ENCODE data around the gene DDT.
"Not testable (repeated sequence)": the region's sequence is repeated elsewhere in the genome, so short reads cannot be mapped to it uniquely, and the experiment has no call there.

Gene DDT

GRCh38 chr22:23971927-23972326 is 2.3 kb downstream of the DDT start:
- H3K4me3 Mint-ChIP-seq; H3K27me3 Mint-ChIP-seq (ENCODE audit: low read depth); H3K9me3 Mint-ChIP-seq; H3K27ac Mint-ChIP-seq: not testable (repeated sequence)
- H3K4me1 Mint-ChIP-seq (ENCODE audit: low read depth): peaks cover 24% of the 10 kb centered on the region
- H3K36me3 Mint-ChIP-seq (ENCODE audit: low read depth): peaks cover 20% of the 10 kb centered on the region

DNA sequence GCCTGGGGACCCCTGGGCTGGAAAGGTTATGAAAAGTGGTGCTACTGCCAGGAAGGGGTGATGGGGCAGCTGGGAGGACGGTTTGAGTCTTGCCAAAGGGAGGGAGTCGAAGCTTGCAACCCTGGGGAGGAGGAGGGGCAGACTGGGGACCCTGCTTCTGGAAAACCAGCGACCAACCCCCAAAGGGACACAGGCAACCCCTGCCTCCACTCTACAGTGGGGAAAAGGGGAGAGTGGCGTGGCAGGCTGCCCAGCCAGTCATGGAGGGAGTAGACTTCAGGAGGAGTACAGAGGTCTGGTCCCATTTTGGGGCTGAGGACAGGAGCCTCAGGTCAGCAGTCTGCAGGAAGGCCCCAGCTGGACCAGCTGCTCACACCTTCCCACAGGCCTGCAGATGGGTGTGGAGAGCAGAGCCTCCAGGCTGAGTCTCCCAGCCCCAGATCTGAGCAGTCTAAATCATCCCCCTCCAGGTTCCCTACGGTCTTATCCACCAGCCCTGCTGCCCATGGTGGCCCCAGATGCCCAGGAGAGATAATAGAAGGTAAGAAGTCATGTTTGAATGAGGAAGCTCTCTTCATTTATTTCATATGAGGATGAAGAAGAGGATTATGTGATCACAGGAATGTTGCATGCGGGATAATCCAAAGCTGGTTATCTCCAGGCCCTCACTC is 3.3 kb downstream of the DDT start:
- H3K4me1 Mint-ChIP-seq (ENCODE audit: low read depth): peaks cover 24% of the 10 kb centered on the region
- no peak overlapping the region for H3K27ac Mint-ChIP-seq
- peak overlapping the region; percentile 37 for H3K4me3 Mint-ChIP-seq
- peaks cover 20% of the 10 kb centered on the region for H3K36me3 Mint-ChIP-seq (ENCODE audit: low read depth)
- H3K27me3 Mint-ChIP-seq (ENCODE audit: low read depth): no peaks in the 10 kb centered on the region
- H3K9me3 Mint-ChIP-seq: no peaks in the 10 kb centered on the region

DNA sequence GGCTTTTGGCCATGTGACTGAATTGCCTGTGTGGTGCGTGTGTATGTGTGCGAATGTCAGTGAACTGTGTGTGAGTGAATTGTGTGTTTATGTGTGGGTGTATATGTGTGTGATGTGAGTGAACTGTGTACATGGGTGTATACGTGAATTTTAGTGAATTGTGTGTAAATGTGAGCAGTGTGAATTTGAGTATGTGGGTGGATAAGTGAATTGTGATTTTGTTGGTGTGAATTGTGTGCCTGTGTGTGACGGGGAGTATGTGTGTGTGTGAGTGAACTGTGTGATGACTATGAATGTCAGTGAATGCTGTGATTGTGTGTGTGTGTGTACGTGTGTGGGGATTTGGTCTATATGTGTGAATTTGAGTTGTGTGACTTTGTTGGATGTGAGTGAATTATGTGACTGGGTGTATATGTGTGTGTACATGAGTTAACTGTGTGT is 4.0 kb downstream of the DDT start:
- peak overlapping the region; percentile 19 for H3K4me3 Mint-ChIP-seq
- no peaks in the 10 kb centered on the region for H3K27me3 Mint-ChIP-seq (ENCODE audit: low read depth)
- peaks cover 20% of the 10 kb centered on the region for H3K36me3 Mint-ChIP-seq (ENCODE audit: low read depth)
- H3K9me3 Mint-ChIP-seq: no peaks in the 10 kb centered on the region
- H3K4me1 Mint-ChIP-seq (ENCODE audit: low read depth): peaks cover 24% of the 10 kb centered on the region
- no peak overlapping the region for H3K27ac Mint-ChIP-seq

- Mint-ChIP-seq H3K36me3 (ENCODE audit: low read depth) (peaks cover 20% of the 10 kb centered on the region), H3K27me3 (ENCODE audit: low read depth) (no peaks in the 10 kb centered on the region), H3K27ac (no peak overlapping the region), H3K4me3 (peak overlapping the region; percentile 54), H3K4me1 (ENCODE audit: low read depth) (peaks cover 24% of the 10 kb centered on the region), H3K9me3 (no peaks in the 10 kb centered on the region)
These were observed 5.2 kb downstream of the DDT start for GRCh38 chr22:23969071-23969470.

- Mint-ChIP-seq H3K36me3 (ENCODE audit: low read depth) (peaks cover 16% of the 10 kb centered on the region), H3K4me1 (ENCODE audit: low read depth) (peaks cover 21% of the 10 kb centered on the region)
- H3K4me3 Mint-ChIP-seq; H3K9me3 Mint-ChIP-seq; H3K27me3 Mint-ChIP-seq (ENCODE audit: low read depth); H3K27ac Mint-ChIP-seq: not testable (repeated sequence)
These were observed 7.7 kb downstream of the DDT start, which contains the start of gene DDTL for GRCh38 chr22:23966568-23966967. TSS of gene DDTL (plus strand) at chr22:23966888. CDS start at chr22:23966915, 27 bp downstream.

DNA sequence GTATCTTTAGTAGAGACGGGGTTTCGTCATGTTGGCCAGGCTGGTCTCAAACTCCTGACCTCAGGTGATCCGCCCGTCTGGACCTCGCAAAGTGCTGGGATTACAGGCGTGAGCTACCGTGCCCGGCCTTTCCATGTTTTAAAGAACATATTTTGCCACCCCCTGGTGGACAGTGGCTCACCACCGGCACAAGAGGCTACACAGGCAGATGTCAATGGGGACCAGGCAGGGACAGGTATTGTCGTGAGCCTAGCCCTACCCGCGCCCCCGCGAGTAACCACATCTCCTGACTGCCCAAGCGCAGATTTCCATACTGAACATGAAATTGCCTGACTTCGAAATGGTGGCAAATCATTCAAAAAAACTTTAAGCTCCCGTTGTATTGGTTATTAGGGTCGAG is 8.1 kb downstream of the DDT start:
- H3K4me3 Mint-ChIP-seq; H3K27ac Mint-ChIP-seq; H3K9me3 Mint-ChIP-seq; H3K27me3 Mint-ChIP-seq (ENCODE audit: low read depth): not testable (repeated sequence)
- peaks cover 12% of the 10 kb centered on the region for H3K36me3 Mint-ChIP-seq (ENCODE audit: low read depth)
- peaks cover 18% of the 10 kb centered on the region for H3K4me1 Mint-ChIP-seq (ENCODE audit: low read depth)

DNA sequence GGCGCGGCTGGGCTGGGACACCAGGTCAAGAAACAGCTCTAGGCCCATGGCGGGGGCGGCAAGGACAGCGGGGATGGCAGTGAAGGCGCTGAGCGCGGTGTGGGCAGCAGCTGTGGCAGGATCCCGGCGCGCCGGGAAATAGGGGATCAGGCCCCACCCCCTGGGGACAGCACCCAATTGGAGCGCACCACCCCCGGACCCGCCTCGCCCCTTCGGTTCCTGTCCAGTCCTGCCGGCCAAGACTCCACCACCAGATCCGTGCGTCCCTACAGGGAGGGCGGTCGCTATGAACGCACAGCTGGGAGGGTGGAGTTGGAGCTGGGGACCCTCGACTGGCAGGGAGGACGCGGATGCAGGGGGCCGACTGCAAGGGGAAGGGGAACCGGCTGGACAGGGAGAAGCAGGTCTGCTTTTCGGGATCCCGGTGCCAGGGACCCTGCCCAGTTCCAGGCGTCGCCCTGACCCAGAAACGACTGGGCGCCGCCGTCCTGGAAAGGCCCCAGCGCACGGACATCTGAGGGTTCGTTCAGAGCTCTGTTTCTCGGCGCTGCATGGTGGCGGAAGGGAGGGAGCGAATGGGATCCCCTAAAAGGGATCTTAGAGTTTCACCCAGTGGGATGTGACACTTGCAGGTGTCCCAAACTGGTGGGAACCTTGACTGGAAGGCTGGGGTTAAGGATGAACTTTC is 13.0 kb downstream of the DDT start, which contains the start of gene GSTT2B:
TSS of gene GSTT2B (minus strand) at position 112 of the 688 bp plus-strand sequence. CDS start at position 48, 64 bp downstream.
- not testable (repeated sequence) for H3K9me3 Mint-ChIP-seq; H3K4me1 Mint-ChIP-seq (ENCODE audit: low read depth); H3K27me3 Mint-ChIP-seq (ENCODE audit: low read depth); H3K4me3 Mint-ChIP-seq; H3K27ac Mint-ChIP-seq; H3K36me3 Mint-ChIP-seq (ENCODE audit: low read depth)

DNA sequence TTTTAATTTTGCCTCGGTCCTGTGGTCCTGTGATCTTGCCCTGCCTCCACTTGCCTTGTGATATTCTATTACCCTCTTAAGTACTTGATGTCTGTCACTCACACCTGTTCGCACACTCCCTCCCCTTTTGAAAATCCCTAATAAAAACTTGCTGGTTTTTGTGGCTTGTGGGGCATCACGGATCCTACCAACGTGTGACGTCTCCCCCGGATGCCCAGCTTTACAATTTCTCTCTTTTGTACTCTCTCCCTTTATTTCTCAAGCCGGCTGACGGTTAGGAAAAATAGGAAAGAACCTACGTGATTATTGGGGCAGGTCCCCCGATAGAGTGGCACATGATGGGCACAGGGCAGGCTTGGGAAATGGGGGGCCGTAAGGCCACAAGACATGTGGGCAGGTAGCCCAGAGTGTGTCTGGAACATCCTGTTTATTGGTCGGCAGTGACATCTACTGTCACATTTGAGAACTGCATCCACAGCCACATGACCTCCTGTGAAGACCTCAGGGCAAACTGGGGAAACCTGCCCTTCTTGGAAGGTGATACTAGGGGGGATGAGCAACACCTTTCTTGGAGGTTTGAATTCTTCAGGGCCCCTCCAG is 17.8 kb downstream of the DDT start:
- H3K9me3 Mint-ChIP-seq; H3K4me3 Mint-ChIP-seq; H3K27ac Mint-ChIP-seq; H3K27me3 Mint-ChIP-seq (ENCODE audit: low read depth); H3K36me3 Mint-ChIP-seq (ENCODE audit: low read depth); H3K4me1 Mint-ChIP-seq (ENCODE audit: low read depth): not testable (repeated sequence)

GRCh38 chr22:23955886-23956285 is 18.4 kb downstream of the DDT start:
- not testable (repeated sequence) for H3K27ac Mint-ChIP-seq; H3K4me3 Mint-ChIP-seq; H3K36me3 Mint-ChIP-seq (ENCODE audit: low read depth); H3K4me1 Mint-ChIP-seq (ENCODE audit: low read depth); H3K27me3 Mint-ChIP-seq (ENCODE audit: low read depth); H3K9me3 Mint-ChIP-seq

DNA sequence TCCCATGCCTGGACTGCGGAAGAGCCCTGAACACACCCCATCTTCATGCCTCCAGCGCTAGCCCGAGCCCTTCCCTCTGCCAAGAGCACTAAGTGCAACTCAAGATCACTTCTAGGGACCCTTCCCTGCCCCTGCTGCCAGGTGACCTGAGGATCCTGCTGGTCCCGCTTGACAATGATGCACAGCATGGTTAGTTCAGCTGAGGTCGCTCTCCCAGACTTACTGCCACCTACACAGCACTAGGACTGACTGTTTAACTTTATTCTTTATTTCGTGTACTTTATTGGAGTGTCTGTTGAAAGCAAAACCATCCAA is 19.3 kb downstream of the DDT start:
- not testable (repeated sequence) for H3K4me1 Mint-ChIP-seq (ENCODE audit: low read depth); H3K36me3 Mint-ChIP-seq (ENCODE audit: low read depth); H3K27me3 Mint-ChIP-seq (ENCODE audit: low read depth); H3K9me3 Mint-ChIP-seq; H3K4me3 Mint-ChIP-seq; H3K27ac Mint-ChIP-seq

- not testable (repeated sequence) for H3K9me3 Mint-ChIP-seq; H3K27me3 Mint-ChIP-seq (ENCODE audit: low read depth); H3K36me3 Mint-ChIP-seq (ENCODE audit: low read depth); H3K4me1 Mint-ChIP-seq (ENCODE audit: low read depth); H3K27ac Mint-ChIP-seq; H3K4me3 Mint-ChIP-seq
These were observed 19.8 kb downstream of the DDT start for GRCh38 chr22:23954193-23954990.

DNA sequence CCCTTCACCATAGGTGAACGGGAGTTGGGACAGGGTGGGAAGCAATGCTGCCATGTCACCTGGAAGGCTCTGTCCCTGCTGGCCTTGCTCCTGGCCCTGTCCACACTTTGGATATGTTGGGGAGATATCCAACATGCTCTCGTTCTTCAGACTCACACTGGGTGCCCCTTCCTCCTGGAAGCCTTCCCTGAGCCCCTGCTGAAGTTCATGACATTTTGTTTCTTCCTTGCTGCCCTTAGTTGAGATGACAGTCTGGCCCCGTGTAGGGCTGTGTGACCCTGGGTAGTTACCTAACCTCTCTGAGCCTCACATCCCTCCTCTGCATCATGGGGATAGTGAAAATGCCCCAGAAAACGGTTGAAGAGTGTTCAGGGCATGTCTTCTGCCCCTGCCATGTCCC is 20.8 kb downstream of the DDT start:
- H3K27me3 Mint-ChIP-seq (ENCODE audit: low read depth); H3K27ac Mint-ChIP-seq; H3K4me3 Mint-ChIP-seq: not testable (repeated sequence)

GRCh38 chr22:23952794-23953405 is 21.3 kb downstream of the DDT start:
- not testable (repeated sequence) for H3K4me1 Mint-ChIP-seq (ENCODE audit: low read depth); H3K36me3 Mint-ChIP-seq (ENCODE audit: low read depth); H3K27me3 Mint-ChIP-seq (ENCODE audit: low read depth); H3K4me3 Mint-ChIP-seq; H3K9me3 Mint-ChIP-seq
- H3K27ac Mint-ChIP-seq: peak overlapping the region; percentile 58

More for the DNA sequence above, 20.8 kb downstream of the DDT start:
- H3K36me3 Mint-ChIP-seq (ENCODE audit: low read depth); H3K4me1 Mint-ChIP-seq (ENCODE audit: low read depth); H3K9me3 Mint-ChIP-seq: not testable (repeated sequence)

GRCh38 chr22:23951383-23951782 is 22.9 kb downstream of the DDT start:
- not testable (repeated sequence) for H3K4me3 Mint-ChIP-seq, H3K9me3 Mint-ChIP-seq, H3K27ac Mint-ChIP-seq

More at GRCh38 chr22:23951383-23951782, 22.9 kb downstream of the DDT start:
- not testable (repeated sequence) for H3K36me3 Mint-ChIP-seq (ENCODE audit: low read depth); H3K4me1 Mint-ChIP-seq (ENCODE audit: low read depth); H3K27me3 Mint-ChIP-seq (ENCODE audit: low read depth)

Data from T-helper 1 cell treated with Interleukin-12 subunit alpha and Interleukin-12 subunit beta and Interleukin-4 antibody, amounts not matched to agents 30 μg/mL and 1 μg/mL, for 36 hours (primary cell).